ENCODE data around the gene BCL11B.

DNA sequence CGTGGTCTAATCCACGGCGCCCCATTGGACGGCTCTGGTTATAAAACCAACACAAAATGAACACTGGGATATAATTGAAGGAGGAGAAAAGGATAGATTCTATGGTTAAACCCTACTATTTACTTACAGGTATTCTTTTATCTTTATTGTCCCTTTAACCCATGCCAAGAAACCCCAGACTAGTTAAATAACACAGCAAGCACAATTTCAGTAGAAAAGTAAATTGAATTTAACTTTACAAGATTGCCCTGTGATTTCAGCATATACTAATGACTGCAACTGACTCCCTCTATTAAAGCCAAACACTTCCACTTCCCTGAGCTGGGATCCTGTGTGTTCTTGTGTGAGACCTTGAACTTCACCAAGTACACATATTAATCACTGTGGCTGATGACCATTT, 45.3 kb downstream of the BCL11B start:
- no peak for TF ChIP-seq CTCF (IDR thresholded peaks at IDR 0.05; ENCODE audit: low read length)
- no peak for TF ChIP-seq EZH2 (IDR thresholded peaks at IDR 0.05; ENCODE audit: borderline replicate concordance, low read length)
